GM18909 (cell line): ENCODE results near the gene RNF207.

Experiments used
- ATAC-seq: cut with Tn5 transposase; IDR thresholded peaks from one replicate; pipeline ENCODE4 v1.9.1; 2021; ENCODE audit warnings: mild to moderate bottlenecking; ENCODE audit not compliant: unreplicated experiment, poor library complexity

Gene RNF207

GRCh38 chr1:6171548-6172124, 34.3 kb upstream of the RNF207 start:
- no peak for ATAC-seq

GRCh38 chr1:6172549-6172948, 33.4 kb upstream of the RNF207 start:
- no peak for ATAC-seq

- ATAC-seq, result no peak
Observed at GRCh38 chr1:6174621-6175410, 31.1 kb upstream of the RNF207 start.

- no peak for ATAC-seq
Observed at GRCh38 chr1:6175411-6175828, 30.5 kb upstream of the RNF207 start.

GRCh38 chr1:6176779-6177178, 29.1 kb upstream of the RNF207 start:
- ATAC-seq, result no peak

- no peak for ATAC-seq
Observed at GRCh38 chr1:6177681-6178380, 28.1 kb upstream of the RNF207 start.

- ATAC-seq, result no peak
Observed at GRCh38 chr1:6178751-6179563, 27.0 kb upstream of the RNF207 start.

- no peak for ATAC-seq
Observed at GRCh38 chr1:6179564-6180175, 26.2 kb upstream of the RNF207 start.

GRCh38 chr1:6180268-6180706, 25.6 kb upstream of the RNF207 start, which contains the start of gene CHD5:
TSS of gene CHD5 (minus strand) at chr1:6180321. CDS start at chr1:6180023, 298 bp downstream.
- no peak for ATAC-seq

GRCh38 chr1:6180707-6181311, 25.1 kb upstream of the RNF207 start:
- no peak for ATAC-seq

- no peak for ATAC-seq
Observed at GRCh38 chr1:6181347-6181770, 24.6 kb upstream of the RNF207 start.

- ATAC-seq, result no peak
Observed at GRCh38 chr1:6183520-6183989, 22.4 kb upstream of the RNF207 start.

GRCh38 chr1:6184083-6184783, 21.7 kb upstream of the RNF207 start:
- ATAC-seq, result no peak

GRCh38 chr1:6185151-6185550, 20.8 kb upstream of the RNF207 start:
- no peak for ATAC-seq

- ATAC-seq, result no peak
Observed at GRCh38 chr1:6185635-6186382, 20.1 kb upstream of the RNF207 start.

GRCh38 chr1:6188466-6188865, 17.5 kb upstream of the RNF207 start:
- no peak for ATAC-seq

- no peak for ATAC-seq
Observed at GRCh38 chr1:6191968-6192367, 14.0 kb upstream of the RNF207 start.

- ATAC-seq, result no peak
Observed at GRCh38 chr1:6197746-6198427, 8.0 kb upstream of the RNF207 start.
